GM21619 (cell line): ENCODE results near the gene TAS1R1.
"Not testable (repeated sequence)": the region's sequence is repeated elsewhere in the genome, so short reads cannot be mapped to it uniquely, and the experiment has no call there.

Experiments
- ATAC-seq: cut with Tn5 transposase; IDR thresholded peaks from one replicate; pipeline ENCODE4 v1.9.1; 2021; ENCODE audit not compliant: unreplicated experiment

The TAS1R1 gene

GRCh38 chr1:6588128-6588892 is 33.2 kb downstream of the TAS1R1 start:
- ATAC-seq = no peak

GRCh38 chr1:6588893-6589520 is 33.9 kb downstream of the TAS1R1 start:
- ATAC-seq = no peak

- no peak for ATAC-seq
Observed at GRCh38 chr1:6590046-6590445, 34.9 kb downstream of the TAS1R1 start.

GRCh38 chr1:6591222-6591621 is 36.1 kb downstream of the TAS1R1 start:
- ATAC-seq = no peak

- no peak for ATAC-seq
Observed at GRCh38 chr1:6591644-6592043, 36.5 kb downstream of the TAS1R1 start.

GRCh38 chr1:6592441-6592840 is 37.3 kb downstream of the TAS1R1 start:
- no peak for ATAC-seq

GRCh38 chr1:6592865-6593593 is 37.9 kb downstream of the TAS1R1 start:
- no peak for ATAC-seq

GRCh38 chr1:6593810-6594209 is 38.7 kb downstream of the TAS1R1 start:
- ATAC-seq = no peak

- no peak for ATAC-seq
Observed at GRCh38 chr1:6594977-6595740, 40.1 kb downstream of the TAS1R1 start.

- no peak for ATAC-seq
Observed at GRCh38 chr1:6596351-6596750, 41.2 kb downstream of the TAS1R1 start.

GRCh38 chr1:6596886-6597776 is 42.0 kb downstream of the TAS1R1 start:
- ATAC-seq = no peak

- no peak for ATAC-seq
Observed at GRCh38 chr1:6597777-6598131, 42.6 kb downstream of the TAS1R1 start.

- ATAC-seq = no peak
Observed at GRCh38 chr1:6599141-6599975, 44.3 kb downstream of the TAS1R1 start.

GRCh38 chr1:6599991-6600390 is 44.9 kb downstream of the TAS1R1 start:
- ATAC-seq = not testable (repeated sequence)

GRCh38 chr1:6600410-6601048 is 45.4 kb downstream of the TAS1R1 start:
- ATAC-seq = peak; percentile 4

GRCh38 chr1:6601049-6601922 is 46.2 kb downstream of the TAS1R1 start:
- peak; percentile 35 for ATAC-seq

- peak; percentile 34 for ATAC-seq
Observed at GRCh38 chr1:6601923-6602668, 47.0 kb downstream of the TAS1R1 start.
